ENCODE measurements around the gene SNX32.

DNA sequence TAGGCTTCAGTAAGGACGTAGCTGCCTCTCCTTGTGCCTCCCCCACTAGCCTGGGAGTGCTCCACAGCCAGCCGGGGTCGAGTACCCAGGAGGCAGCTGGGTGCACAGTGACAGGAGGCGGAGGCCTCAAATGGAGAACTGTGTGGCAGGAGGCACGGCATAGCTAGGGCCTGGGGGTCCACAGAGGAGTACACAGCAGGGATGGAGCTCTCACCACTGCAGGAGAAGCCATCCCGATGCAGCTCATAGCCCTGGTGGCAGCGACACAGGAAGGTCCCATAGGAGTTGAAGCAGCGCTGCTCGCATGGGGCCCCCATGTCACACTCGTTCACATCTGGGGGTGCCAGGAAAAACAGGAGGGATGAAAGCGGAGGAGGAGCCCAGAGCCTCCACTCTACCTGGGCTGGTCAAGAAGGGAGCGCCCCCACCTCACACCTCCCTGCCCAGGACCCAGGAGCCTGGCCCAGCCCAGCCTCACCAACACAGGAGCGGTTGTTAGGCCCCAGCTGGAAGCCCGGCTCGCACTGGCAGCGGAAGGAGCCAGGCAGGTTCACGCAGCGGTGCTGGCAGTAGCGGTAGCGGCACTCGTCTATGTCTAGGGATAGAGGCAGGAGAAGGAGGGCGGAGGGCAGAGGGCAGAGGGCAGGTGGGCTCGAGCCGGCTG, 36.0 kb downstream of the SNX32 start:
- TF ChIP-seq, protein P1, sequence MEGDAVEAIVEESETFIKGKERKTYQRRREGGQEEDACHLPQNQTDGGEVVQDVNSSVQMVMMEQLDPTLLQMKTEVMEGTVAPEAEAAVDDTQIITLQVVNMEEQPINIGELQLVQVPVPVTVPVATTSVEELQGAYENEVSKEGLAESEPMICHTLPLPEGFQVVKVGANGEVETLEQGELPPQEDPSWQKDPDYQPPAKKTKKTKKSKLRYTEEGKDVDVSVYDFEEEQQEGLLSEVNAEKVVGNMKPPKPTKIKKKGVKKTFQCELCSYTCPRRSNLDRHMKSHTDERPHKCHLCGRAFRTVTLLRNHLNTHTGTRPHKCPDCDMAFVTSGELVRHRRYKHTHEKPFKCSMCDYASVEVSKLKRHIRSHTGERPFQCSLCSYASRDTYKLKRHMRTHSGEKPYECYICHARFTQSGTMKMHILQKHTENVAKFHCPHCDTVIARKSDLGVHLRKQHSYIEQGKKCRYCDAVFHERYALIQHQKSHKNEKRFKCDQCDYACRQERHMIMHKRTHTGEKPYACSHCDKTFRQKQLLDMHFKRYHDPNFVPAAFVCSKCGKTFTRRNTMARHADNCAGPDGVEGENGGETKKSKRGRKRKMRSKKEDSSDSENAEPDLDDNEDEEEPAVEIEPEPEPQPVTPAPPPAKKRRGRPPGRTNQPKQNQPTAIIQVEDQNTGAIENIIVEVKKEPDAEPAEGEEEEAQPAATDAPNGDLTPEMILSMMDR (IDR thresholded peaks at IDR 0.05) = no peak
- TF ChIP-seq POLR2AphosphoS5 (IDR thresholded peaks at IDR 0.05) = no peak
- no peak for TF ChIP-seq POLR2A (IDR thresholded peaks at IDR 0.05)
- TF ChIP-seq EP300 (IDR thresholded peaks at IDR 0.05) = no peak
